GM18909 (cell line): Measurements from ENCODE around the gene KCTD1.

Experiments
- ATAC-seq: cut with Tn5 transposase; IDR thresholded peaks from one replicate; pipeline ENCODE4 v1.9.1; 2021; ENCODE audit warnings: mild to moderate bottlenecking; ENCODE audit not compliant: unreplicated experiment, poor library complexity

KCTD1 gene

GRCh38 chr18:26550998-26551694 is 2.8 kb upstream of the KCTD1 start:
- no peak for ATAC-seq

GRCh38 chr18:26549263-26550094 is 1.1 kb upstream of the KCTD1 start:
- no peak for ATAC-seq

- ATAC-seq = peak; percentile 72
Observed at GRCh38 chr18:26547646-26548414, 523 bp downstream of the KCTD1 start.

GRCh38 chr18:26546875-26547645 is 1.3 kb downstream of the KCTD1 start:
- ATAC-seq = no peak

- ATAC-seq = no peak
Observed at GRCh38 chr18:26546170-26546874, 2.0 kb downstream of the KCTD1 start.

GRCh38 chr18:26545335-26546123 is 2.8 kb downstream of the KCTD1 start:
- no peak for ATAC-seq

- no peak for ATAC-seq
Observed at GRCh38 chr18:26544451-26544850, 3.9 kb downstream of the KCTD1 start.

- ATAC-seq = no peak
Observed at GRCh38 chr18:26543373-26543772, 5.0 kb downstream of the KCTD1 start.

GRCh38 chr18:26540043-26540628 is 8.2 kb downstream of the KCTD1 start:
- ATAC-seq = no peak

GRCh38 chr18:26538524-26538923 is 9.8 kb downstream of the KCTD1 start:
- ATAC-seq = no peak

- ATAC-seq = no peak
Observed at GRCh38 chr18:26536664-26537063, 11.7 kb downstream of the KCTD1 start.

- ATAC-seq = no peak
Observed at GRCh38 chr18:26536032-26536431, 12.3 kb downstream of the KCTD1 start.

GRCh38 chr18:26535630-26536029 is 12.7 kb downstream of the KCTD1 start:
- ATAC-seq = no peak

GRCh38 chr18:26532367-26533340 is 15.7 kb downstream of the KCTD1 start:
- ATAC-seq = no peak

- ATAC-seq = no peak
Observed at GRCh38 chr18:26531605-26532298, 16.6 kb downstream of the KCTD1 start.

GRCh38 chr18:26526966-26527234 is 21.5 kb downstream of the KCTD1 start:
- no peak for ATAC-seq
